ENCODE measurements around the gene MMRN2. TPM values are rescaled to one million over a fixed set of nuclear protein-coding genes. Genes with fewer than 3 reads are reported as not detected.

The MMRN2 gene
- total RNA-seq, 1 donor from 2014 or later: 86.3 TPM

DNA sequence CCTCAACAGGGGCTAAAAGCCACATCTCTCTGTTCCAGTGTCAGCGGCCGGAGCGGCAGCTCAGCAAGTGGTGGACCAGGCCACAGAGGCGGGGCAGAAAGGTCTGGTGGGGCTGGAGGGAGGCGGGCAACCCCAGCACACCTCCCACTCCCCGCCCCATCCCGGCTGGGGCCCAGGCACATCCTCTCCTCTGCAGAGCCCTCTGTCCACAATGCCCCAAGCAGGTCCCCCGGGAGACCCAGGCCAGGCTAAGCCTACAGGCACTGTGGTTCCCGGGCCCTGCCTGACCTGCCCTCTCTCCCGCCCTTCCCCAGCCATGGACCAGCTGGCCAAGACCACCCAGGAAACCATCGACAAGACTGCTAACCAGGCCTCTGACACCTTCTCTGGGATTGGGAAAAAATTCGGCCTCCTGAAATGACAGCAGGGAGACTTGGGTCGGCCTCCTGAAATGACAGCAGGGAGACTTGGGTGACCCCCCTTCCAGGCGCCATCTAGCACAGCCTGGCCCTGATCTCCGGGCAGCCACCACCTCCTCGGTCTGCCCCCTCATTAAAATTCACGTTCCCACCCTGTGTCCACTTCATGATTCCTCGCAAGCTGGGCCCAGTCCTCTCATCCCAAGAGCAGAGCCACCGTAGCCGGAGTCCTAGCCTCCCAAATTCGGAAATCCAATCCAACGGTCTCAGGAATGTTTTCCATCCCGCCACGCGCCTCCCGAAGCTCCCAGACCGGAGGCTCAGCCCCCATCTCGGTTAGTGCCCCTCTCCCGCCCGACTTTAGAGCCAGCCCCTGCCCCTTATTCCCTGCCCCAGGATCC is 13.0 kb upstream of the MMRN2 start:
- intact Hi-C loops (cut with DNase I): no loop called here
- TF ChIP-seq, protein P1, sequence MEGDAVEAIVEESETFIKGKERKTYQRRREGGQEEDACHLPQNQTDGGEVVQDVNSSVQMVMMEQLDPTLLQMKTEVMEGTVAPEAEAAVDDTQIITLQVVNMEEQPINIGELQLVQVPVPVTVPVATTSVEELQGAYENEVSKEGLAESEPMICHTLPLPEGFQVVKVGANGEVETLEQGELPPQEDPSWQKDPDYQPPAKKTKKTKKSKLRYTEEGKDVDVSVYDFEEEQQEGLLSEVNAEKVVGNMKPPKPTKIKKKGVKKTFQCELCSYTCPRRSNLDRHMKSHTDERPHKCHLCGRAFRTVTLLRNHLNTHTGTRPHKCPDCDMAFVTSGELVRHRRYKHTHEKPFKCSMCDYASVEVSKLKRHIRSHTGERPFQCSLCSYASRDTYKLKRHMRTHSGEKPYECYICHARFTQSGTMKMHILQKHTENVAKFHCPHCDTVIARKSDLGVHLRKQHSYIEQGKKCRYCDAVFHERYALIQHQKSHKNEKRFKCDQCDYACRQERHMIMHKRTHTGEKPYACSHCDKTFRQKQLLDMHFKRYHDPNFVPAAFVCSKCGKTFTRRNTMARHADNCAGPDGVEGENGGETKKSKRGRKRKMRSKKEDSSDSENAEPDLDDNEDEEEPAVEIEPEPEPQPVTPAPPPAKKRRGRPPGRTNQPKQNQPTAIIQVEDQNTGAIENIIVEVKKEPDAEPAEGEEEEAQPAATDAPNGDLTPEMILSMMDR (IDR thresholded peaks at IDR 0.05): no peak
- H3K4me1 ChIP-seq: peaks cover 44% of the 10 kb centered on the region
- H3K9me3 ChIP-seq: no peaks in the 10 kb centered on the region
- no peaks in the 10 kb centered on the region for H3K36me3 ChIP-seq
- peak; percentile 89 for DNase-seq
- H3K27me3 ChIP-seq: no peaks in the 10 kb centered on the region
- H3K27ac ChIP-seq: peak overlapping the region; percentile 97
- H3K4me3 ChIP-seq: peak overlapping the region; percentile 72
- peak; percentile 62 for ATAC-seq

DNA sequence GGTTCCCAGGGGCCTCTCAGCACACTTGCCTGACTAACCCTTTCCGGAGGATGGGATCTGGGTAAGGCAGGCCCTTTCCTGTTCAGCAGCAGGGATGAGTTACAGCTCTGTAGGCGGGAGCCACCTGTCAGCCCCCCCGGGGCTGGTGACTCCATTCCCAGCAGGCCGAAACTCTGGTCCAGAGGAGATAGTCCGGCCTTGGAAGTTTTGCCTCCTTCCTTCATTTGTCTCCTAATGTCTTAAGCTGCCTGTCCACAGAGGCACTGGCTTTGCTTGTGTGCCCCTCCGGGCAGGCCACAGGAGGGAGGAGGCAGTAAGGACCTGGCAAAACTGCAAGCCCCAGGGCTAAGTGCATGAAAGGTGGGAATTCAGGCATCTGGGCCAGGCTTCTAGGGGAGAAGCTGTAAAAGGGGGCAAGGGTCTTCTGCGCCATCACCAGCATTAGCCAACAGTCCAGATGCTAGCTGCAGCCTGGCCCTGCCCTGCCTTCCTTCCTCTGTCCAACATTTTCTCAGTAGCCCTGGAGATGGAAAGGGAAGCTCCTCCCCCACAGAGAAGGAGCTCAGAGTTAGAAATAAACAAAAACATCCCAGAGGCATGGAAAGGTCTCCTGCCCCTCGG is 12.1 kb upstream of the MMRN2 start:
- peaks cover 44% of the 10 kb centered on the region for H3K4me1 ChIP-seq

DNA sequence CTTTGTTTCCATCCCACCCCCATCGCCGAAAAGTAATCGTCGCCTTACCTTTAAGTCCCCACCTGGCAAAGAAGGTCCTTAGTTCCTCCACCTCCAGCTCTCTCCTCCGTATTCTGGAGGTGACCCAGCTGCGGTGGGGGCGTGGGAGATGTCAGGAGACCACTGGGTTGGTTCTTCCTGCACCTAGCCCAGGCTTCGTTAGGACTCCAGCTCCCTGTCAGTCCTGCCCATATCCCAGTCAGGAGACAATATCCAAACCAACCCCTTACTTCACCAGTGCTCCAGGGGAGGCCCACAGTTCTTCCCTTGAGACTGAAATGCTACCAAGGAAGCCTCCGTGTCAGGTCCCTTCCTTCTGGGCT is 11.6 kb upstream of the MMRN2 start:
- no peak for DNase-seq
- H3K9me3 ChIP-seq: no peaks in the 10 kb centered on the region
- peak overlapping the region; percentile 72 for H3K4me3 ChIP-seq
- intact Hi-C loops (cut with DNase I): no loop called here
- no peaks in the 10 kb centered on the region for H3K27me3 ChIP-seq
- TF ChIP-seq, protein P1 (IDR thresholded peaks at IDR 0.05): no peak
- peak overlapping the region; percentile 97 for H3K27ac ChIP-seq
- ATAC-seq: no peak
- no peaks in the 10 kb centered on the region for H3K36me3 ChIP-seq
- peaks cover 44% of the 10 kb centered on the region for H3K4me1 ChIP-seq

More for the DNA sequence above, 12.1 kb upstream of the MMRN2 start:
- TF ChIP-seq, protein P1 (IDR thresholded peaks at IDR 0.05): no peak
- H3K27me3 ChIP-seq: no peaks in the 10 kb centered on the region
- H3K36me3 ChIP-seq: no peaks in the 10 kb centered on the region
- no peaks in the 10 kb centered on the region for H3K9me3 ChIP-seq
- H3K4me3 ChIP-seq: peak overlapping the region; percentile 72
- H3K27ac ChIP-seq: peak overlapping the region; percentile 97
- DNase-seq (no peak), ATAC-seq (no peak)
- intact Hi-C loops (cut with DNase I): no loop called here

DNA sequence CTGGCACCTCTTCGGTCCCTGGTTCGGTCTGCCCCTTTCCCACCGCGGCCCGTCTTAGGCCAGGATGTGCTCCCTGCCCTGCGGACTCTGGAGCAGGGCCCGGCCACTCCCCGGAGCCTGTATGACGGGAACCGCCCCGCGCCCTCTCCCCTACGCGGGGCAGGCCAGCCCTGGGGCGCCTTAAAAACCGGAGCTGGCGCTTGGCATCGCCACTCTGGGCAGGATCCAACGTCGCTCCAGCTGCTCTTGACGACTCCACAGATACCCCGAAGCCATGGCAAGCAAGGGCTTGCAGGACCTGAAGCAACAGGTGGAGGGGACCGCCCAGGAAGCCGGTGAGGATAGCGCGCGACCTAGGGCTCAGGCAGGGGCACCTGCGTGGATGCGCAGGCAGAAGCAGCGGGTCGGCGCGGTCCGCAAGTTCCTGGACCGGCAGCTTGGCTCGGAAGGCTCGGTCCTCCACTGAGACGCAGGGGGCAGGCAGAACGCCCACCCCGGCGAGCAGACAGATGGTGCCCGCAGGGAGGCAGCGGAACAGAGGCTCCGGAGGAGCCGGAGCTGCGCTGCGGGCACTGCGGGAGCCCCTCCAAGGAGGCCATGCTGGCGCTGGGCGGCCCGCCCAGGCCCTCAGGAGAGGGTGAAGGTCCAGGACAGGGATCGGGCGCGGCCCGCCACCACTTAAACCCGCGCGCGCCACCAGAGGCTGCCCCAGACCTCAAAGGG is 11.0 kb upstream of the MMRN2 start, which contains the start of gene ADIRF:
ADIRF (plus strand) TSS at position 212 of the 723 bp plus-strand sequence; CDS start at position 275, 63 bp downstream.
- intact Hi-C loops (cut with DNase I): no loop called here
- peak; percentile 46 for ATAC-seq
- peak; percentile 86 for DNase-seq
- peaks cover 44% of the 10 kb centered on the region for H3K4me1 ChIP-seq
- no peaks in the 10 kb centered on the region for H3K36me3 ChIP-seq
- peak within 1 kb of the TSS; percentile 72 for H3K4me3 ChIP-seq
- H3K9me3 ChIP-seq: no peaks in the 10 kb centered on the region
- TF ChIP-seq, protein P1 (IDR thresholded peaks at IDR 0.05): no peak
- no peaks in the 10 kb centered on the region for H3K27me3 ChIP-seq
- H3K27ac ChIP-seq: peak within 1 kb of the TSS; percentile 97

DNA sequence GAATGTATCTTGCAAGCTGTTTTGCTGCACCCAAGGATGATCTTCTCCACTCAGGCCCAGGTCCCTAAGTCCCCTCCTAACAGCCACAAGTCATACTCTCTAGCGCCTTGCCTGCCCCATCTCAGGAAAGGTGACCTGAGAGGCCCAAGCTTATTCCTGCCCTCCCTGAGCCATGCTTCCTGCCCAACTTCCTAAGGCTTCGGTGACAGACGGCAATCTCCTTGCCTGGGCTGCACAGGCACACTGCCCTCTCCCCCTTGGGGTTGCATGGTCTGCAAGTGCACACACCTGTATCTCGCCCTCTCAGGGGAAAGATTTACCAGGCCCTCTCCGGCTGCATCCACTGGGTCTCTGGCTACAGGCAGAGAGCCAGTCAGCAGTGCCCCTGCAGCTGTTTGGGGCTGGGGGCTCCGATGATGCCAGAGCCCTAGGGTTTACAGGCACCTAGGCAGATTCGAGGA is 10.1 kb upstream of the MMRN2 start:
- peak overlapping the region; percentile 97 for H3K27ac ChIP-seq
- ATAC-seq: no peak

More for the DNA sequence above, 10.1 kb upstream of the MMRN2 start:
- Histone ChIP-seq H3K36me3 (no peaks in the 10 kb centered on the region), H3K4me3 (peak overlapping the region; percentile 72), H3K9me3 (no peaks in the 10 kb centered on the region), H3K27me3 (no peaks in the 10 kb centered on the region), H3K4me1 (peaks cover 44% of the 10 kb centered on the region)
- intact Hi-C loops (cut with DNase I): no loop called here
- TF ChIP-seq, protein P1 (IDR thresholded peaks at IDR 0.05): no peak
- DNase-seq: no peak
